HG03565 (cell line): ENCODE results near the gene CYS1.
"Not testable (repeated sequence)": the region's sequence is repeated elsewhere in the genome, so short reads cannot be mapped to it uniquely, and the experiment has no call there.

Source experiments
- ATAC-seq: cut with Tn5 transposase; IDR thresholded peaks from one replicate; pipeline ENCODE4 v1.9.1; 2021; ENCODE audit warnings: mild to moderate bottlenecking, moderate library complexity; ENCODE audit not compliant: unreplicated experiment

CYS1 gene

DNA sequence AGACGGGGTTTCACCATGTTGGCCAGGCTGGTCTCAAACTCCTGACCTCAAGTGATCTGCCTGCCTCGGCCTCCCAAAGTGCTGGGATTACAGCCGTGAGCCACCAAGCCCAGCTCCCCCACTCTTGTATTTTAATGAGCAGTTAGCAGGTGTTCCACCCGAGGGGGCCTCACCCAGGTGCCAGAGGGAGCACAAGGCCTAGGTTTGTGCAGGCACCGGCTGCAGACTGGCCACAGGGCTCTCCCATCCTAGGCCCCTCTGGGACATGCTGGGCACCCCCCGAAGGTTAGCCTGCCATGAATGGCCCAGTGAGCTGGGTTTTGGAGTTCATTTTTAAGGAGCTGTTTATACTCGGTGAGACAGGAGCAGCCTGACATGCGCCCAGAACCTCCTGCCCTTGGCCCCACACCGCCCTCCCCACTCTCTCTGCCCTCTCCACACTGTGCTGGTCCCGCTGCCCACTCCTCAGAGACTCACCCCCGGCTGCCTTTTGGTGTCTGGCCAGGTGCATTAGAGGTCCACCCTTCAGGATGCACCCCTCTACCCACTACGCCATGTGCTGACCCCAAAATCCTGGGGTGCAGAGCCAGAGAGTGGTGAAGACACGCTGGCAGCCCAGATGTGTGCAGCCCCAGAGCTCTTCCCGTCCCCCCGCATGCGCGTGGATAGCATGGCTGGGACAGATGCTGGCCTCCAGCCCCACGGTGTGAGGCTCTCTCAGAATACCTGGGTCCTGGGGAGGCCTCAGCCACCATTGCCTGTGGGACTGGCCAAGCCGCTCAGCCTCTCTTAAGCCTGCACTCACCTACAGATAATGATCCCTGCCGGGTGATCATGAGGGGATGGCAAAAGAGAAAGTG, 48.1 kb downstream of the CYS1 start:
- ATAC-seq: no peak

DNA sequence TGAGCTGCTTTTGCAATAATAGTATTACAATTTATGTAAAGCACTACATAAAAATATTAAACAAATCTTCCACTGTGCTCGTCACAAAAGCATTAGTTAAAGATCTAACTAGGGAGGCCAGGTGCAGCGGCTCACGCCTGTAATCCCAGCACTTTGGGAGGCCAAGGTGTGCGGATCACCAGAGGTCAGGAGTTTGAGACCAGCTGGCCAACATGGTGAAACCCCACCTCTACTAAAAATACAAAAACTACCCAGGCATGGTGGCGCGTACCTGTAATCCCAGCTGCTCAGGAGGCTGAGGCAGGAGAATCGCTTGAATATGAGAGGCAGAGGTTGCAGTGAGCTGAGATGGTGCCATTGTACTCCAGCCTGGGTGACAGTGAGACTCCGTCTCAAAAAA, 49.4 kb downstream of the CYS1 start:
- not testable (repeated sequence) for ATAC-seq

DNA sequence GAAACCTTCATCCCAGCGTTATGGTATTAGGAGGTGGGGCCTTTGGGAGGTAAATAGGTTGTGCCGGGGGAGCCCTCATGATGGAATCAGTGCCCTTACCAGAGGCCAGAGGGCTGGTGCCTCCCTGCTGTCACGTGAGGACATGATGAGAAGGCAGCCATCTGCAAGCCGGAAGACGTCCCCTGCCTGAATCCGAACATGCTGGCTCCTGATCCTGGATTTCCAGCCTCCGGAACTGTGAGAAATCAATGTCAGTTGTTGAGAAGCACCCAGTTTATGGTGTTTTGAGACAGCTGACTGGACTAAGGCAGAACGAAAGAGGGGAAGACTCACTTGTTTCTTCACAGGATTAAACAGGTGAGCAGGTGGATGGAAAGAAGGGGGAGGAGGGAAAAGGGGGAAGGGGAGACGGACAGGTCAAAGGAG, 49.9 kb downstream of the CYS1 start:
- no peak for ATAC-seq

DNA sequence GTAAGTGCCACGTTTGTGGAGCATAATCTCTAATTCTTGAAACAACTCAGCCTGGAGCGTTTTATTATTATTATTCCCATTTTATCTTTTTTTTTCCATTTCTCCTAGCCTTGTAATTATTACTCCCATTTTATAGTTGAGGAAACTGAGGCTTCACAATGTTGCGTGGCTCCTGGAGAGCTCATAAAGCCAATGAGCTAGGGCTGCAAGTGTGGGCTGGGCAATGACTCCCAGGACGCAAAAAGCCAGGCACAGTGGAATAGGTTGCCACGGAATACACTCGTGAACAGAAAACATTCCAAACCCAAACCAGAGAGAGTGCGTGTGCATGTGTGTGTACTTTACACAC, 50.4 kb downstream of the CYS1 start:
- ATAC-seq: no peak

DNA sequence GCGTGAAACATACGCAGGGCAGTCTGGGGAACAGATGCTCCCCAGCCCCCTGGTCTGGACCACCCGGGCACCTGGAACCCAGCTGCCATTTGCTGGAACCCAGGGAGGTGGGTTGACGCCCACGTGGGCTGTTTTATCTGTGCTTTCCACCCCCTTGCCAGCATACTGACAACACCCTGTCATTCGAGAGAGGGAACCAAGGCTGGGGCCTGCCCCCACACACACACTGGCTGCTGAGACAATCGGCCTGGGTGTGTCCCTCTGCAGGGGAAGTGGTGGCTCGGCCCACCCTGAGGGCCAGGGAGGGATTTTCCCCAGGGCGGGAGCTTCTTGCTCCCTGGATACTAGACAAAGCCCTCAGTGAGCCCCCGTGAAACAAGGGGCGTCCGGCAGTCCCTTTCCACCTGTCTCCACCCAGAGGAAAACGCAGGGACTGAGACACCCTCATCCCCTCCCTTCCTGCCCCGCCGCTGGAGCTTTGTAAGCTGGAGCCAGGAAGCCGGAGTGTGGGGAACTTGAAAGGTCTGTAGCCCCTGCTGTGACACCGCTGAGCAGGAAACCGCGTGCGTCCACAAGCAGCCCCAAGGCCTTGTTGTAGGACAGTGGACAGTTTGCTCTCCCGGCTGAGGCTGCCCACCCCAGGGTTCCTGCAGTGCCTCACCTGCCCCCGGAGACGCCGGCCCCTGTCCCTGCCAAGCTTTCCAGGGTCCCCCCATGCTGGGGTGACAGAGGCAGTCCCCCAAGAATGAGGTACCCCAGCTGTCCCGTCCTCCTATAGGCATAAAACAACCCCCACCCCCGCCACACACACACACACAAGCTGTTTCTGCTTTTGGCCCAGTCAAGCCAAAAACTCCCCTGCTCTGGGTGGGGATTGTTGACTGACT, 51.0 kb downstream of the CYS1 start:
- ATAC-seq: no peak

DNA sequence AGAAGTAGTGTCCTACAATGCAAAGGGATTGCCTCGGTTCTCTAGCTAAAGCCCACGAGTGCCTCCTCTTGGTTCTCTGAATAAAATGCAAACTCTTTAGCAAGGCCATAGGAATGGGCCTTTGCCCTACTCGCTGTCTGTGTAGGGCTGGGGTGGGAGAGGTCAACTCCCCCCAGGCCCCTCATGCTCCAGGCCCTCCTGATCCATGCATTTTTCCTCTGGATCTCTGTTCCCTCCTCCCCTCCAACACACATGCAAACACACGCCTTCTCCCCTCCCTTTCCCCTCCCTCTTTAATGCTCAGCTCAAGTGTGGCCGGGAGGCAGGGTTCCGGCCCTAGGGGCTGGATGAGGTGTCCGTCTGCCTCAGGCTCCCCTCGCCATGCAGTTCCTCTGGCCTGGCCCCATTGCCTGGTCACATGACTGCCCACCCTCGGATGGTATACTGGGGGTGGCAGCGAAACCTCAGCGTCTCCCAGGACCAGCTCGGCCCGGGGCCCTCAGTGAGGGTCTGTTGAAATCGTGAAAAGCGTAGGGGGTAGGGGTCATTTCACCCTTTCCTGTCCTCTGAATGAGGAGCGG, 51.7 kb downstream of the CYS1 start:
- ATAC-seq: no peak

DNA sequence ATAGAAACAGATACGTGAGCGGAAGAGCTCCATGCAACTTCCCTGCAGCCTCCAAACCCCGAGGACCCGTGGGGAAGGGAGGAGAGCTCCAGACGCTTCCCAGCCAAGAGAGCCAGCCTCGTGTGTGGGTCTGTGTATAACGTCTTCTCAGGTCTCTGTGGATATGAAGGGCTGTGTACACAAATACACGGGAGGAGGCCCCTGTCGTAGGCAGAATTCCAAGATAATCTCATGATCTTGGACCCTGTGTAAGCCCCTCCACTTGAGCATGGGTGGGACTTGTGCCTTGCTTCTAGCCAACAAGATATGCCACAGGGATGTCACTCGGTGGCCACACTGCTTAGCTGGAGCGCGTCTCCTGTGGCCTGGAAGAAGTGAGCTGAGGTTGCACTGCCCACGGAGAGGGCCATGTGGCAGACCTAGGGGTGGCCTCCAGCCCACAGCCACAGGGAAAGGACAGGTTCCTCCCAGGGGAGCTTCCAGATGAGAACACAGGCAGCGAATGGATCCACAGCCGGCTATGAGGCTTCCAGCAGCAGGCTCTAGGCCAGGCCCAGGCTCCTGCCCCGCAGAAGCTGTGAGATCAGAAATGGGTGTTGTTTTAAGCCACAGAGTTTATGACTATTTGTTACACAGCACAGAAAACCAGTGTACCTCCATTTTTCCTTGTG, 52.4 kb downstream of the CYS1 start:
- no peak for ATAC-seq

DNA sequence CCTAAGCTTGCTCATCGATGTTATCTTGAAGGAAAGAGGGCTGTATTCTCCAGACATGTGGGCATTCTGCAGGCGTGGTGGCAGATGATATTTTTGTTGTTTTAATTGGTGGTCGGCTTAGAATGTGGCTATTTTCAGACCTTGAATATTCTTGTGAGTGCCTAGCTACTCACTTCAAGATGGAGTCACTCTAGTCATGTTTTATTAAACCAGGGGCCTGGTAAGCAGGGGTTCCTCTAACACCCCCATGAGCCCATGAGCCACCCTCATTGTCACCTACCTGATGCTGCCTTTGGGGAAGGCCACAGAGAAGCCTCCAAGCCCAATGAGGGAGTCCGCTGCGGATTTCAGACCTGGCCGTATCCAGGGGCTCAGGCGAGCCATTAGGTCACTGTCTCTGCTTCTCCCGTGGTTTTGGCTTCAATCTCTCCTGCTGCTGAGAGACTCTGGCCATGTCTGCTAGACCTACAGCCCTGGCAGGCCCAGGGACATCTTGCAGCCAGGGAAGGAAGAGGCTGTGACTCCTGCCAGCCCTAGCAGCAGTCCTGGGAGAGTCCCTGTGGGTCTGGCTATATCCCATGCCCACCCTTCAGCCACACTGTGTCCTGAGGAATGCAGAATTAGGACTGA, 53.2 kb downstream of the CYS1 start:
- no peak for ATAC-seq

DNA sequence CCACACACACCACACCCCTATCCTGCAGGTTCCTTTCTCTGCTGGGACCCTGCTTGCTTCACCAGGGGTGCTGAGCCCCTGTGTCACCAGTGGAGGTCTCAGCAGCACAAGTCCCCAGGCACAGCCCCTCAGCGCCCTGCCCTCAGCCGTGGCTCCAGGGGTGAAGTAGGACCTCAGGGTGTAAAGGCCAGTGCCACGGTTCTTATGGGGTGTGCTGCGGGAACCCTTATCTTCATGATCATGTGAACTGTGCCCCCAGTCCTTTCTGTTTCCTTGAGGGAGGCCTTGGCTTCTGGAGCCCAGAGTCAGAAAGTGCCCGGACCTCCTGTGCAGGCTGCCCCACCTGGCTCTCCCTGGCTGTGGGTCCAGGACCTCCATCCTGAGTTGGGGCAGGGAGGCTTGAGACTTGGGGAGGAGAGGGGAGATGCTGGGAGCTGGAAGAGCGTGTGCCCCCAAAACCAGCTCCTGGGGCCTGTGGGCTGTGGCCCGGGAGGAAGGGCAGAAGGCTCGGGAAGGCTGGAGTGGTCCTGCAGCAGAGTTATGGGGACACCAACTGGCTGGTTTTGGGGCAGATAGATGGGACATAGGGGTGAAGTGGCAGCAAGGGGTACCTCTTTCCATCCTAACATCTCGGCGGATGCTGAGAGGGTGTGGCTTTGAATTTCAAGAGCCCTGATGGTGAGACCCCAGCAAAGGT, 57.1 kb downstream of the CYS1 start:
- no peak for ATAC-seq

DNA sequence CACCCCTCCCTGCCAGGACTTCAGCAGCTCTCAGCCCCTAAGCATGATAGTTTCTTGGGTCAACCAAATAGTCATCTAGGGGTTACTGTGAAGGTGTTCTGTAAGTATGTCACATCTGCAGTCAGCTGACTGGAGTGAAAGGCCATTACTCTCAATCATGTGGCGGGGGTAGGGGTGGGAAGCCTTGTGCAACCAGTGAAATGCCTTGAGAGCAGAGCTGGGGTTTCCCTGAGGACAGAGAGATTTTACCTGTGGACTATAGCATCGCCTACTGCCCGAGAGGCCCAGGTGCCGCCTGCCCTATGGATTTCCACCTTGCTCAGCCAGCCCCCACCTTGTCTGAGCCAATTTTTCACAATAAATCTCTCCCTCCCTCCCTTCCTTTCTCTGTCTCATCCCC, 57.8 kb downstream of the CYS1 start:
- no peak for ATAC-seq

DNA sequence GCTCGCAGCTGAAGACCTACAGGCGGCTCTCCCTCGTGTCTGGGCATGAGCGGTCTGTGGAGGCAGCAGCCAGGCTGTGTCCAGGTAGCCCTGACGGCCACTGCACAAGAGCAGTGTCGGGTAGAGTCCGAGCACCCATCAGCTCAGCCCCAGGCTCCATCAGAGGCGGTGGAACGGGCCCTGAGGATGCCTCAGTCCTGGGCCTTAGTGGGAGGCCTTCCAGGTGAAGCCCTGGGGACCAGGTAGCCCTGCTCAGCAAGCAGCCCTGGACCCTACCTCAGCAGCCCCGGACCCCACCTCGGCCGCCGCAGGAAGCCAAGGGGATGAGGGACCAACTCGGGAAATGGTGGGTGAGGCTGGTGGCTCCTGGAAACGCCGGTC, 58.2 kb downstream of the CYS1 start:
- no peak for ATAC-seq

DNA sequence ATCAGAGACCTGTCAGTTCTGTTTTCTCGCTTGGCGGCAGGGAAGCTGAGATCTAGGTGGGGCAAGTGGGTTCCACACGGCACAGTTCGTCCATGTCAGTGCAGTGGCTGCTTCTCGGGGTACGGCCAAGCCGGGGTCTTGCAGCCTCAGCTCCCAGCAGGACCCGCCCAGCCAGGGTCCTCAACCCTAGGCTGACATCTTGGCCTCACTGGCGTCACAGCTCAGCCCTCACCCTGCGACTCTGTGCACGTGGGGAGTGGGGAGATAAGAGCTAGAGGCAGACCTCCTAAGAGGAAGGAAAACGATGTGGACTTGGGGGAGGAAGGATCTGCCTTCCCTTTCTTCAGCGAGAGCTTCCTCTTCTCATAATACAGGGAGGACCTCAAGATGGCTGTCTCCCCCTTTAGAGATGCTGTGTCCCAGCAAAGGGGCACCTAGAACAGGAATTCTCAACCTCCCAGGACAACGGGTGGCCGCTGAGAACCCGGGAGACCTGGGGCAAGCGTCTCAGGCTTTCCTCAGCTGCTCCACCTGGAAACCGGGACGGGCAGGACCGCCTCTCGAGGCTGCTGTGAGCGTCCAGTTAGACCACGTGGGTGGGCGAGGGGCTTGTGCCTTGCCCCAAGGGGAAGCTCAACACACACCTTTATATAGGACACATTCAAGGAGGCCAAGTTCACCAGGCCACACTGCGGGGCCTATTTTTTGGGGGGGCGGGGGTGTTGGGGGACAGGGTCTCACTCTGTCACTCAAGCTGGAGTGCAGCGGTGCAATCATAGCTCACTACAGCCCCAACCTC, 60.4 kb downstream of the CYS1 start:
- ATAC-seq: no peak

DNA sequence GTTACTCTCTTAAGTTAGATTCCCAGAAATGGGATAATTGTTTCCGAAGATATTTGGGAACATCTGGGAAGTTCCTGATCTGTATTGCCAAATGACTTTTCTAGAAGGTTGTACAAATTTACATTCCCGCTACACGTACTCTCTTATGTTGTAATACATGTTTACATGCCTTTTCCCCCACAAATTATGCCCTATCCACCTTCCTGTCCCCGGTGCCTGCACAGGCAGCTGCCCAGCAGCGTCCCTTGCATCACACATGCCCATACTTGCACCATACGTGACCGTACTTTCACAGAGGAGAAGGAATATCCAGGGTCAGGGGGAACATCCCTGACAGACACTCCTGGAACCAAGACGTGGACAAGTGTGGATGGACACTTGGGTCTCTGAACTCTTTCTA, 61.0 kb downstream of the CYS1 start:
- ATAC-seq: no peak

DNA sequence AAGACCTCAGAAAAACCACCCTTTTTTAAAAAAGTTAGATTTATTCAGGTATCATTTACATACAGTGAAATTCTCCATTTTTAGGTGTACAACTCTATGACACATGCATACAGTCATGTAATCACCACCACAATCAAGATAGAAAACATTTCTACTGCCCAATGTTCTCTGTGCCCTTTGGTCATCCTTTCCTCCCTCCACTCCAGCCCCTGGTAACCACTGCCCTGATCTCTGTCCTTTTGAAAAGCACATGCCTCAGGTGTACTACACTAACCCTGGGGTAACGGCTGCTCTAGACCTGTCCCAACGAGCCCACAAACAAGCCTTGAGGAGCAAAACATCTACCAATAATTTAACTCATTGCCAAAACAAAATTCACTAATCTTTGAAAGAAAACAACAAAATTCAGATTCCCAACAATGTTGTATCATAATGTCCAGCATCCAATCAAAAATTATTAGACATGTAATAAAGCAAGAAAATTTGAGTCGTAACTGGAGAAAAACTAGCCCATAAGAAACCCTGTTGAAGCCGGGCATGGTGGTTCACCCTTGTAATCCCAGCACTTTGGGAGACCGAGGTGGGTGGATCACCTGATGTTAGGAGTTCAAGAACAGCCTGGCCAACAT, 62.8 kb downstream of the CYS1 start:
- no peak for ATAC-seq

DNA sequence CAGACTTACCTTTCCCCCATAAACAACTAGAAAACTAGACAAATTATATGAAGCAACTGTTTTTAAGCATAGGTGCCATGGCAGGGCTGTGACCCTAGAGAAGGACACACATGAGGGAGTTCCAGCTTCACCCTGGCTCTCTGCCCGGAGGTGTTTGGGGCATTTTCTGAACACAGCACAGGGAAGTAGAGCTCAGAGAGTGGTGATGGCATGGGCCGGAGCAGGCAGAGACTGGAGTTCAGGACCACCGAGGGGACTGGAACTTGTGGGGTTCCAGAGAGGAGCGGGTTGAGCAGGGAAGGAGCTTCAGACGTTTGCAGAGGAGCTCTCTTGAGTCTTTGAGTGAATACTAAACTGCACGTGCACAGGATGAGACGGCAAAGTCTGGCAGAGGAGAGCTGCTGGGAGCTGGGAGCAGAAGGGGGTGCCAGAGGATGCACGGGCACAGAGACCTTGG, 63.4 kb downstream of the CYS1 start:
- no peak for ATAC-seq

DNA sequence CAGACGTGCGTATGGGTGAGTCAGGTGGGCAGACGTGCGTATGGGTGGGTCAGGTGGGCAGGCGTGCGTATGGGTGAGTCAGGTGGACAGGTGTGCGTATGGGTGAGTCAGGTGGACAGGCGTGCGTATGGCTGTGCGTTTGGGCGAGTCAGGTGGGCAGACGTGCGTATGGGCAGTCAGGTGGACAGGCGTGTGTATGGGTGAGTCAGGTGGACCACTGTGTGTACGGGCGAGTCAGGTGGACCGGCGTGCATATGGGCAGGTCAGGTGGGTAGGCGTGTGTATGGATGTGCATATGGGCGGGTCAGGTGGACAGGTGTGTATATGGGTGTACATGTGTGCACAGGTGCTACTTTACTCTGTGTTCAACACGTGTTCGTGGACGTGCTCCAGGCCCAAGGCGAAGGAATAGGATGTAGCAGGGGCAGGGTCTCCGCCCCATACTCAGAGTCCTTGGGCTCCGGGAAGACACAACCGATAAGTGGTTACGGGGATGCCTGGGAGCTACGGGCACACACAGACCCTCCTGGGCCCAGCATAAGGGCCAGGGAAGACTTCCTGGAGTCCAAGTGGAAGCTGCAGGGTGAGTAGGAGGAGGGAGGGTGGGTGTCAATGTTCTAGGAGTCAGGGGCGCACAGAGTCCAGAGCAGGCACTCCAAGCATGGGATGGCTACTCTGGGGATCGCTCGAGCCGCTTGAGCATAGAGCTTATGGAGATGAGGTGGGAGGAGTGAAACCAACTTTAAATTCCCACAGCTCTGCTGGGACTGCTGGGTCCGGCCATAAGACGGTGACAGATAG, 64.0 kb downstream of the CYS1 start:
- no peak for ATAC-seq

DNA sequence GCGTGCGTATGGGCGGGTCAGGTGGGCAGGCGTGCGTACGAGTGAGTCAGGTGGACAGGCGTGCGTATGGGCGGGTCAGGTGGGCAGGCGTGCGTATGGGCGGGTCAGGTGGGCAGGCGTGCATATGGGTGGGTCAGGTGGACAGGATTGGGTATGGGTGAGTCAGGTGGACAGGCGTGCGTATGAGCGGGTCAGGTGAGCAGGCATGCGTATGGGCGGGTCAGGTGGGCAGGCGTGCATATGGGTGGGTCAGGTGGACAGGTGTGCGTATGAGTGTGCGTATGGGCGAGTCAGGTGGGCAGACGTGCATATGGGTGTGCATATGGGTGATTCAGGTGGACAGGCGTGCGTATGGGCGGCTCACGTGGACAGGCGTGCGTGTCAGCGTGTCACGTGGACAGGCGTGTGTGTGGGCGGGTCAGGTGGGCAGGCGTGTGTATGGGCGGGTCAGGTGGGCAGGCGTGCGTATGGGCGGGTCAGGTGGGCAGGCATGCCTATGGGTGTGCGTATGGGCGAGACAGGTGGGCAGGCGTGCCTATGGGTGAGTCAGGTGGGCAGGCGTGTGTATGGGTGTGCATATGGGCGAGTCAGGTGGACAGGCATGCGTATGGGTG, 64.7 kb downstream of the CYS1 start:
- not testable (repeated sequence) for ATAC-seq
